Transverse colon (tissue), 3 donors: ENCODE measurements around the gene PTCHD4.

ENCODE experiments used
- EP300 ChIP-seq: sonication (generic); formaldehyde crosslinking; IDR thresholded peaks from one replicate; pipeline ENCODE4 v1.6.1; 2017; ENCODE audit warnings: antibody characterized with exemption, low read depth
- POLR2A ChIP-seq: fragments of 450-650 bp; IDR thresholded peaks from one replicate; pipeline ENCODE4 v1.6.1; 2016; ENCODE audit warnings: antibody characterized with exemption, mild to moderate bottlenecking, moderate library complexity
- TF ChIP-seq, protein P1 (sequence below), 5 experiments: fragments of 200-600 bp in 3 of 5; fragments of 450-650 bp in 2 of 5; sonication (generic) in 3 of 5; IDR thresholded peaks; 1 replicate in 2 of 5; 2 replicates in 3 of 5; pipeline ENCODE4 v1.5.1; 2016 to 2017; ENCODE audit warnings: antibody characterized with exemption in 5 of 5, inconsistent platforms in 3 of 5, mild to moderate bottlenecking in 2 of 5, moderate library complexity in 1 of 5

- no peak for TF ChIP-seq POLR2A
- no peak for TF ChIP-seq EP300
- TF ChIP-seq, protein P1, sequence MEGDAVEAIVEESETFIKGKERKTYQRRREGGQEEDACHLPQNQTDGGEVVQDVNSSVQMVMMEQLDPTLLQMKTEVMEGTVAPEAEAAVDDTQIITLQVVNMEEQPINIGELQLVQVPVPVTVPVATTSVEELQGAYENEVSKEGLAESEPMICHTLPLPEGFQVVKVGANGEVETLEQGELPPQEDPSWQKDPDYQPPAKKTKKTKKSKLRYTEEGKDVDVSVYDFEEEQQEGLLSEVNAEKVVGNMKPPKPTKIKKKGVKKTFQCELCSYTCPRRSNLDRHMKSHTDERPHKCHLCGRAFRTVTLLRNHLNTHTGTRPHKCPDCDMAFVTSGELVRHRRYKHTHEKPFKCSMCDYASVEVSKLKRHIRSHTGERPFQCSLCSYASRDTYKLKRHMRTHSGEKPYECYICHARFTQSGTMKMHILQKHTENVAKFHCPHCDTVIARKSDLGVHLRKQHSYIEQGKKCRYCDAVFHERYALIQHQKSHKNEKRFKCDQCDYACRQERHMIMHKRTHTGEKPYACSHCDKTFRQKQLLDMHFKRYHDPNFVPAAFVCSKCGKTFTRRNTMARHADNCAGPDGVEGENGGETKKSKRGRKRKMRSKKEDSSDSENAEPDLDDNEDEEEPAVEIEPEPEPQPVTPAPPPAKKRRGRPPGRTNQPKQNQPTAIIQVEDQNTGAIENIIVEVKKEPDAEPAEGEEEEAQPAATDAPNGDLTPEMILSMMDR (IDR thresholded peaks at IDR 0.05) = no peak
These were observed 1.1 kb downstream of the PTCHD4 start for GRCh38 chr6:48109944-48110343.
